NCI-H1417 (cell line): ENCODE data around the gene PRKN.
"Not testable (repeated sequence)": the region's sequence is repeated elsewhere in the genome, so short reads cannot be mapped to it uniquely, and the experiment has no call there.

Source experiments
- DNase-seq, 3 experiments: peaks; one replicate each; lab custom pipeline; 2025; lab: John Stamatoyannopoulos, UW

The PRKN gene

DNA sequence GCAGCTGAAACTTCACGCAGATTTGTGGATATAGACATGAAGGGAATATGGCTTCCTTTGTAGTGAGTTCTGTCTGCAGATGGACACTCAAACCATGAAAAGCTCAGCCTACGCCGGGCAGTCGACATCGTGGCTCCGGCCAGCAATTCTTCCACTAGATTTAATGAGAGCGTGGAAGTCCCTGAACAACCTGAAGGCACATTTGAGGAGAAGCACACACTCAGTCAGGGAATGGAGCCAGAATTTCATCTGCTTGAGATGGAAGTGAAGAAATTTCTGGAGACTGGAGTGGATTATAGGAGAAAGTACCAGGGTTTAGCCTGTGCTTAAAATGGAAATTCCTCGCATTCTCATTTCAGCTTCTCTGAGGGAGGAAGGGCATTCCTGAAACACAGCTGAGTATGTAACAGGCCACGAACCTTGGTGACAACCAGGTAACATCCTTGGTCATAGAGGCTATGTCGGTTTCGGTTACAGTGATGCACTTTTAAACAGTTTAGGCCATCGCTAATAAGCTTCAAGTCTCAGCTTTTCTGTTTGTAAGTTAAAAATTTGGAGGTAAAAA lies 1373.2 kb downstream of the PRKN start:
- no peak for DNase-seq

DNA sequence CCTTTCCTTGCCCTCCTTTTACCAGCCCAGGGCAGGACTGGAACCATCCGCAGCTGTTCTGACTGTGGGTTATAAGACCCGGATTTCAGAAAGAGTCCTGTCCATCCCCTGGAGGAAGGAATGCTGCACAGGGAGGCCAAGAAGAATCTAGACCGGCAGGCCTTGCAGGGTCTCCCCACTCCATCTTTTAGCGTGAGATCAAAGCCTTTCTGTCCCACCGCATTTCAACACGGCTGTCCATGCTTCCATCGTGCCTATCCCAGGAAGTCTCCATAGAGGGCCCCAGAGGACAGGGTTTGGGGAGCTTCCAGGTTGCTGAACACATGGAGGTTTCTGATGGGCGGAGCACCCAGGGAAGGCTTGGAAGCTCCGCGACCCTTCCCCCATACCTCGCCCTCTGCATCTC lies 1374.4 kb downstream of the PRKN start:
- DNase-seq, result peak in 2 of 3 experiments; percentile 40 to 69

DNA sequence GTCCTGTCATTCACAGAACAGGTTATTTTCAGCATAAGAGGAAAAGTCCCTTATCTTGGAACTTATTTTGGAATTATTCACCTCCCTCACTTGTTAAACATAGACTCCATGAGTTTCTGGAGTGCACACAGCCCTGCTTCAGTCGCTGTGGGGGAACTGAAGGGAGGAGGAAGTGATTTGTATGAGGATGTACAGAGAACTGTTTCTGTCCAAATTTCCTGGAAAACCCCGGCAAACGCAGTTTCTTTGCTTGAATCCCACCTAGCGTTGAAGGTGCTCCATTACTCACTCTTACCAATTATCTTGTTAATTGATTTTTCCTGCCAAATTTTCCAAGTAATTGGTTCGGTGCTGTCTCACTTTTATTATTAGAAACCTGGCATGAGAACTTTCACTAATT lies 1375.7 kb downstream of the PRKN start:
- DNase-seq, result no peak

DNA sequence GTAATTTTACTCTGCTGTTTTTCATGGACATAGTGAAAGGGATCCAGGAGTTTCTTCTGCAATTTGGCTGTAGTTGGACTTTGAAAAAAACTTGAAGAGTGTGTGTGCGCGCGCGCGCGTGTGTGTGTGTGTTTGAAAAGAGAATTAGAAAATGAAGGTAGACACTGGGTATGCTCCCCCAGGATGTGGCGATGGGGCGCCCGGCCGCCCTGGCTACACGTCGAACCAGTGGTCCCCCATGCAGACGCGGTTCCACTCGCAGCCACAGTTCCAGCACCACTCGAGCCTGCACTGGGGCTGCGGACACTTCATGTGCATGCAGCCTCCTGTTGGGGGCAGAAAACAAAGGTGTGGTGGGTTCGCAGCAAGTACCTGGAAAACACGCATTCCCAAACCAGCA lies 1377.7 kb downstream of the PRKN start:
- no peak for DNase-seq

GRCh38 chr6:161348628-161348994 lies 1379.0 kb downstream of the PRKN start:
- DNase-seq, result no peak

DNA sequence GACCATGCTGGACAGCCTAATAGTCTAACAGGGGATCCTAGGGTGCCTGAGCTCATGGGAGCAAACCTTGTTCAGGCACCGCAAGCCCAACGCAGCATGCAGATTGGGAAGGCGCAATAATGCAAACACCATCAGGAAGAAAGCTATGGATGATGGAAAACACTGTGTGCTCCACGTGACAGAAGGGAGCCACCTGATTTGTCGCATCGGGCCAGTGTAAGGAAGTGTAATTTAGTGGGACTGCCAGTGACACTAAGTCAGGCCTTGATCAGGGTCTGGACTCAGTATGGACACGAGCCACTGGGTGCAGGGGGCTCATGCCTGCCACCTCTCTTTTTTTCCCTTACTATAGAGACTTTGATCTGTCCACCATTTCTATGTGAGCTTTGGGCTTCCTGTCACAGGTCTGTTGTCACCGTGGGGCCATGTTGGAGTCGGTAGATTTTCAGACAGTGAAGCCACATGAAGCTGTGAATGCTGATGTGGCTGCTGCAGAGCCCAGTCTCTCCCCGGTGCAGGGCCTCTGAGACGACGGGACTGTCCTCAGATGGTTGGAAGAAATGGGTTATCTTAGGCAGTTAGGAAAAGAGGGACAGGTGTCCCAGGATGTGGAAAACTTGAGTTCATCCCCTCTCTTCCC lies 1379.5 kb downstream of the PRKN start:
- no peak for DNase-seq

GRCh38 chr6:161347125-161347524 lies 1380.4 kb downstream of the PRKN start:
- DNase-seq, result no peak

DNA sequence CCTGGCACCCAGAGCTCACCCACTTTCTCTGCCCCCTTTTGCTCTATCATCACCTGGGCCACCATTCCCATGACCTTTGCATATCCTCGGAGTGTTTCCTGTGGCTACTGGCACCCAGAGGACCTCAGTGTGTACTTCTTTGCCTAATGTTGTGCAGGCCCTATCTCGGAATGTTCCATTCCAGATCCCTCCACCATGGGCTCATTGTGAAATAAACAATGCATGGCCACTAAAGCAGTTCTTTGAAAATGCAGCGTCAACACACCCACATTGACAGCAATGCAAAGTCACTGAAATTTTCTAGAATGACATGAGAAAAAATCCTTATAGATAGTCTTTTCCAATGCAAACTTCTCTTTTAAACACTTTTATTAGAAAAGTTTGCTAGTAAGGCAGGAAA lies 1380.8 kb downstream of the PRKN start:
- no peak for DNase-seq

DNA sequence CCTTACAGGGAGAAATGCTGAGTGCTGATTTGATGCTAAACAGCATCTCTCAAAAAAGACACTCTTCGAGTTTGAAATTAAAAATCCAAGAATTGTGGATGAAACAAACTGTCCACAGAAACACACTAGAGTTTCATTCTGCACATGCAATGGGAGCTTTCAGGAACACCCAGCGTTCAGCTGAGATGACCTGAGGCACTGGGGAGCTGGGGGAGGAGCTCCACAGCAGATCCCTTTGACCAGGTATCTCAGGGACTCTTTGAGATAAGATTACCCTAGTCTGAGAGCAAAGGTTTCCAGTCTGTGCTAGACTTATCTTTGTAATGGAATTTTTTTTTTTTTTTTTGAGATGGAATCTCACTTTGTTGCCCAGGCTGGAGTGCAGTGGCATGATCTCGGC lies 1382.9 kb downstream of the PRKN start:
- DNase-seq, result no peak

- DNase-seq, result no peak
Measured at GRCh38 chr6:161342039-161342438, 1385.5 kb downstream of the PRKN start.

- peak in 1 of 3 experiments; percentile 13 for DNase-seq
Measured at GRCh38 chr6:161341638-161342037, 1385.9 kb downstream of the PRKN start.

- DNase-seq, result no peak
Measured at GRCh38 chr6:161338015-161338414, 1389.6 kb downstream of the PRKN start.

DNA sequence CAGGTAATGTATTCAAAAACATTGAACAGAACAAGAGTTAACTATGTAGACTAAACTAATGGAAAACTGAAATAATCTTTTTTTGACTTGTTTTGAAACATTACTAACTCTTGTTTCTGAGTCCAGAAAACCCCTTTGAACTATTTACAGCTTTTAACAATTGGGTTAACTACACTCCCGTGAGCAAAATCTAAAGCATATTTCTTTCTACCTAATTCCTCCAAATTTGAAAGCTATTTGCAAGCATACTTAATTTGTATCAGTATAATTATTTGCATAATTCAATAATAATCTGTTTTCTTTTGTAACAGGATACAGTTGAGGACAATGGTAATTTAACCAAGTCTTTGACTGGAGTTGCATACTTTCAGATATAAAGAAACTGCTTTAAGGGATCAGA lies 1391.1 kb downstream of the PRKN start:
- DNase-seq, result no peak

DNA sequence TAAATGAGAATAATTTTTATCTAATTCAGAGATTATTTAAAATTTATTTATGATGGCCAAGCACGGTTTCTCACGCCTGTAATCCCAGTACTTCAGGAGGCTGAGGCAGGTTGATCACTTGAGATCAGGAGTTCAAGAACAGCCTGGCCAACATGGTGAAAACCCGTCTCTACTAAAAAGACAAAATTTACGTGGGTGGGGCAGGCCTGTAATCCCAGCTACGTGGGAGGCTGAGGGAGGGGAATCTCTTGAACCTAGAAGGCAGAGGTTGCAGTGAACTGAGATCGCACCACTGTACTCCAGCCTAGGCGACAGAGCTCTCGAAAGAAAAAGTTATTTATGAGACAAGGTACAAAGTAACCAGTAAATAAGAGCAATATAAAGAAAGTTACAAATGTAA lies 1394.2 kb downstream of the PRKN start:
- DNase-seq, result no peak

- DNase-seq, result not testable (repeated sequence)
Measured at GRCh38 chr6:161331402-161332081, 1396.0 kb downstream of the PRKN start.

DNA sequence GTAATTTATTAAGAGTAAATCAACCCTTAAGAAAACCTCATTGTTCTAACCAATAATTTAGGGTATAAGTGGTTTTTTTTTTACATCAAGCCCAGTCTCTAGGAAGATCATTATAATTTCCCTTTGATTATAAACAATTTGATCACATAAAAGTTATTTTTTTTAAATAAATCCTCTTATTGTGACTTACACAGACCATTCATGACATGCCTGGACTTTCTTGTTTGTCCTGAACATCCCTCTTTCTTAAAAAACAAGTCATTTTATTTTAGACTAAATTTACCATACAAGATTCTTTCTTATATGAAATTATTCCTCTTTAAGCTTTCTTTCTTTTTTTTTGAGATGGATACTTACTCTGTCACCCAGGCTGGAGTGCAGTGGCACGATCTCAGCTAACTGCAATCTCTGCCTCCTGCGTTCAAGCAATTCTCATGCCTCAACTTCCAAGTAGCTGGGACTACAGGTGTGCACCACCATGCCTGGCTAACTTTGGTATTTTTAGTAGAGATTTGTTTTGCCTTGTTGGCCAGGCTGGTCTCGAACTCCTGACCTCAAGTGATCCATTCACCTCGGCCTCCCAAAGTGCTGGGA lies 1400.1 kb downstream of the PRKN start:
- peak in 1 of 3 experiments; percentile 7 for DNase-seq

DNA sequence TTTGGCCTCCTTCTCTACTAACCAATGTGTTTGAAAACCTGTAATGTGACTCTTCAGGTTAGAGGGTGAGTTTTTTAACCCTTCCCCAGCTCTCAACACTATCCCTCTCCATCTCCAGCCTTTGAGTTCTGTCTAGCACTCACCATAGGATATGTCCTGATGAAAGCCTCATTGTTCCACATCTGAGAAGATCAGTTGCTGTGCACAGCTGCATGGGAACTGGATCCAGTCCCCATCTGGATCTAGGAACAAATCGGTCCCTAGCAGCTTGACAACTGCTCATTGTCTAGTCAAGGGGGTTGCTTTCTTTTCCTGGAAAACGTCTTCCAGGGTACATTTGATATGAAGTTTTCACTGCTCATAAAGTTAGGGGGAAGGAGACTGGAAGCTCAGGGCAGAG lies 1408.3 kb downstream of the PRKN start:
- no peak for DNase-seq

GRCh38 chr6:161318456-161318855 lies 1409.1 kb downstream of the PRKN start:
- no peak for DNase-seq

DNA sequence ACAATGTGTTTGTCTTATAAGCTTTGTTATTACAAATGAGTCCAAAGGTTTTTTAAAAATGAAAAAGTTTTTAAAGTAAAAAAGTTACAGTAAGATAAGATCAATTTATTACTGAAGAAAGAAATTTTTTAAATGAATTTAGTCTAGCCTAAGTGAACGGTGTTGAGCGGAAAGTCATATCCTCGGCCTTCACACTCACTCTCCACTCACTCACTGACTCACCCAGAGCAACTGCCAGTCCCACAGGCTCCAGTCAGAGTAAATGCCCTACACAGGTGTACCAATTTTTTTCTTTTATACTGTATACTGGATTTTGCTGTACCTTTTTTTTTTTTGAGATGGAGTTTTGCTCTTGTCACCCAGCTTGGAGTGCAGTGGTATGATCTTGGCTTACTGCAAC lies 1411.0 kb downstream of the PRKN start:
- no peak for DNase-seq

DNA sequence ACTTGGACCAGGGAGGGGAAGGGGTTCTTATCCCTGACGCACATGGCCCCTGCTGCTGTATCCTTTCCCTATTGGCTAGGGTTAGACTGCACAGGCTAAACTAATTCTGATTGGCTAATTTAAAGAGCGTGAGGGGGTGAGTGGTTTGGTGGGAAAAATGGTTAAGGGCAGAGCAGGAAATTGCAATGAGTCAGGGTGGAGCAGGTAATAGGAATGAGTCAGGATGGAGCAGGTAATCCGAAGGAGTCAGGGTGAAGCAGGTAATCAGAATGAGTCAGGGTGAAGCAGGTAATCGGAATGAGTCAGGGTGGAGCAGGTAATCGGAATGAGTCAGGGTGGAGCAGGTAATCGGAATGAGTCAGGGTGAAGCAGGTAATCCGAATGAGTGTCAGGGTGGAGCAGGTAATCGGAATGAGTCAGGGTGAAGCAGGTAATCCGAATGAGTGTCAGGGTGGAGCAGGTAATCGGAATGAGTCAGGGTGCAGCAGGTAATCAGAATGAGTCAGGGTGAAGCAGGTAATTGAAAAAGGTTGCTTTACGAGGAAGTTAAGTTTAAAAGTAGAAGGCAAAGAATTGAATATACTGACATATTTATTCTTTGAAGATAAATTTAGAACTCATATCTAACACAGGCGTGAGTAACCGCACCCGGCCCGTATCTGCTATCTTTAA lies 1412.2 kb downstream of the PRKN start:
- not testable (repeated sequence) for DNase-seq

- not testable (repeated sequence) for DNase-seq
Measured at GRCh38 chr6:161314541-161315245, 1412.9 kb downstream of the PRKN start.

GRCh38 chr6:161313940-161314509 lies 1413.5 kb downstream of the PRKN start:
- no peak for DNase-seq
